Subcutaneous adipose tissue (tissue), 4 donors: ENCODE results near the gene PIP5K1C. TPM values are rescaled to one million over a fixed set of nuclear protein-coding genes. Genes with fewer than 3 reads are reported as not detected.

Source experiments
- CTCF ChIP-seq: fragments of 450-650 bp; IDR thresholded peaks from one replicate; pipeline ENCODE4 v1.5.1; 2016; ENCODE audit warnings: low read depth, mild to moderate bottlenecking, control low read depth, antibody characterized with exemption, moderate library complexity
- total RNA-seq, 4 donors: library from RNA; depleted of rRNA; stranded (reverse); fragments of >200 nt; gene quantifications; one replicate each; pipeline ENCODE4 v1.1.0, GENCODE V29; 2016

PIP5K1C gene
- total RNA-seq, 4 donors from 2014 or later: 10.1 to 25.4 (median 13.7) TPM

GRCh38 chr19:3620145-3620816 lies 80.0 kb downstream of the PIP5K1C start:
- no peak for TF ChIP-seq CTCF

DNA sequence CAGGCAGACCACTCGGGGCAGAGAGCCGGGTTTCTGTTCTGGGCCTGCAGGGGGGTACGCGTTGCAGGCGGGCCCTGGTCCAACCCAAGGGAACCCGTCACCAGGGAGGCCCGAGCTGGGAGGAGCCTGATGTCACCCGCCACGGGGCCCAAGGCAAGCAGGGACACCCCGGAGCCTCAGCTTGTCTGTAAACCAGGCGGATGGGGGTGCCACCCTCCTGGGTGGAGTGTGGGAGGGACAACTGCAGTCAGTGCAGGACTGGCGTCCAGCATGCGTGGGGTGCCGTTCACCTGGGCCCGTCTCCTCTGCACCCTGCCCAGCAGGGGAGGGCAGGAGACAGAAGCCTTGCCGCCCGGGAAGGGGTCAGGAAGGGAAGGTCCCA lies 80.6 kb downstream of the PIP5K1C start:
- no peak for TF ChIP-seq CTCF

DNA sequence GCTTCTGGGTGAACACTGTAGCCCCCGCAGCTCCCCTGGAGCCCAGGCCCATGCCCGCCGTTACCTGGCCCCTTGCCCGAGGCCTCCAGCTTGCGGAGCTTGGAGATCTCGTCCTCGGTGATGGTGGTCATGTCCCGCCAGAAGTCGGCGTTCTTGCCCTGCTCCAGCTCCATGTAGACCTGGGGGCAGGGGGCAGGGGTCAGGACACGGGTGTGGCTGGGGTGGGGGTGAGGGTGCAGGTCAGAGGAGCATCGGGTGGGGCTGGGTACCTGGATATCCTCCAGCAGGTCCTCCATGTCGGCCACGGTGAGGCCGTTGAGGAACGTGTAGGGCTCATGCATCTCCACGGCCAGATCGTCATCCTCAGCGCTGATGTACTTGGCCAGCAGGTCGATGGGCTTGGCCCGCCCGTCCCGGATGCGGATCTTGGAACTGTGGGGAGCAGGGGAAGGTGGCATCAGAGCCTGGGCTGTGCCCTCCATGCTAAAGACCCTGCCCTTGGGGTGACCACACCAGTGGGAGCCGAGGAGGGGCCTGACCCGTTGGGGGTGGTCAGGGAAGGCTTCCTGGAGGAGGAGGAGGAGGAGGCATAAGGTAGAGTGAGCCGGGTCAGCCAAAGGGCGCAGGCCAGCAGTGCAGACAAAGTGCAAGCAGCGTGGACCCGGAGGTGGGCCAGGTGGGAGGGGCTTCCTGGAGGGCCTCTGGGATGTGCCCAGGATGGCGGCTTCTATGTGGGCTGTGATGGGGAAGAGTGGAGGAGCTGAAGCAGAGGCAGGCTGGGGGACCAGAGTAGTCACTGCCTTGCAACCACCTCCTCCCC lies 81.2 kb downstream of the PIP5K1C start:
- TF ChIP-seq CTCF: no peak

DNA sequence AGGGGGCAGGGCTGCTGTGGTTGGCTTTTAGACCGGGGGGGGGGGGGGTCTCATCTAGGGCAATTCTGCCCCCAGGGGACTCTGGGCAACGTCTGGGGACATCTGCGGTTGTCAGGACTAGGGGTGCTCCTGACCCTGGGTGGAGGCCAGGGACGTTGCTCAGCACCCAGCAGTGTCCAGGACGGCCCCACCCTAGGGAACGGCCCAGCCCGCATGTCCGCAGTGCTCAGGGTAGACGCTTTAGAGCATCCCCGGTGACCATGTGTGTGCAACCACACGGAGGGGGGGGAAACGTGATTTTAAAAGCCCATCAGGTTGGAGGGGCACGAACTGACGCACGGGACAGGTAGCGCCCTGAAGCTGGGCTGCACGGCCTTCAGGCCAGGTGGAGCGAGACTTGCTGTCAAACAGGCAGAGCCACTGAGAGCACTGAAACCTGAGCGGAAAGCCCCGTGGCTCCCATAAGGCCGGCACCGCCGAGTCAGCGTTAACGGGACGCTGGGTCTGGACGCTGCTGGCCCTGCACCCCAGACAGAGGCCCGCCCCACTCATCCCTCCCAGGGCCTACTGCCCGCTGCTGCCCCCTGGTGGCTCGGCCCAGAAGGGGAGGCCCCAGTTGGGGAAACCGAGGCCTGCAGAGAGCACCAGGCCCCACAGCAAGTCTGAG lies 82.0 kb downstream of the PIP5K1C start:
- no peak for TF ChIP-seq CTCF

- TF ChIP-seq CTCF: no peak
These were observed 82.8 kb downstream of the PIP5K1C start for GRCh38 chr19:3617463-3617862.

GRCh38 chr19:3615524-3616135 lies 84.6 kb downstream of the PIP5K1C start:
- TF ChIP-seq CTCF: no peak
